ENCODE results near the gene TNPO2.

GRCh38 chr19:12756150-12756883, 32.6 kb upstream of the TNPO2 start:
- TF ChIP-seq CTCF (IDR thresholded peaks at IDR 0.05) (no peak), POLR2AphosphoS5 (IDR thresholded peaks at IDR 0.05) (no peak)

Measured in esophagus muscularis mucosa (tissue), 3 donors.